ENCODE data around the gene ELOVL5.

Gene ELOVL5

GRCh38 chr6:53302678-53303360, 45.9 kb downstream of the ELOVL5 start:
- DNase-seq, result no peak

GRCh38 chr6:53301801-53302537, 46.8 kb downstream of the ELOVL5 start:
- no peak for DNase-seq

GRCh38 chr6:53300656-53301551, 47.8 kb downstream of the ELOVL5 start:
- DNase-seq, result no peak

- DNase-seq, result no peak
These were observed 49.3 kb downstream of the ELOVL5 start for GRCh38 chr6:53299331-53300005.

- DNase-seq, result no peak
These were observed 51.7 kb downstream of the ELOVL5 start for GRCh38 chr6:53297004-53297403.

GRCh38 chr6:53295176-53295575, 53.6 kb downstream of the ELOVL5 start:
- no peak for DNase-seq

GRCh38 chr6:53294611-53295010, 54.1 kb downstream of the ELOVL5 start:
- no peak for DNase-seq

GRCh38 chr6:53294095-53294494, 54.7 kb downstream of the ELOVL5 start:
- no peak for DNase-seq

- DNase-seq, result no peak
These were observed 55.1 kb downstream of the ELOVL5 start for GRCh38 chr6:53293691-53294090.

GRCh38 chr6:53290537-53291510, 57.9 kb downstream of the ELOVL5 start:
- no peak for DNase-seq

GRCh38 chr6:53287336-53288225, 61.2 kb downstream of the ELOVL5 start:
- DNase-seq, result no peak

- no peak for DNase-seq
These were observed 63.8 kb downstream of the ELOVL5 start for GRCh38 chr6:53284901-53285300.

GRCh38 chr6:53282741-53283140, 66.0 kb downstream of the ELOVL5 start:
- no peak for DNase-seq

- DNase-seq, result no peak
These were observed 66.5 kb downstream of the ELOVL5 start for GRCh38 chr6:53282234-53282633.

GRCh38 chr6:53281518-53282215, 67.1 kb downstream of the ELOVL5 start:
- DNase-seq, result no peak

- DNase-seq, result no peak
These were observed 68.5 kb downstream of the ELOVL5 start for GRCh38 chr6:53280207-53280606.

- DNase-seq, result no peak
These were observed 69.5 kb downstream of the ELOVL5 start for GRCh38 chr6:53279293-53279692.

GRCh38 chr6:53273370-53273769, 75.4 kb downstream of the ELOVL5 start:
- no peak for DNase-seq

- no peak for DNase-seq
These were observed 78.9 kb downstream of the ELOVL5 start for GRCh38 chr6:53269827-53270226.

Measured in cortex of kidney (tissue), 1 donor.